HepG2 (cell line): Measurements from ENCODE around the gene NEK11. TPM values are rescaled to one million over a fixed set of nuclear protein-coding genes. Genes with fewer than 3 reads are reported as not detected.

Experiments used
- ATAC-seq: fragments of 200-7000 bp; cut with Tn5 transposase; 3 replicates; pipeline ENCODE4 v1.9.1; 2020; ENCODE audit warnings: mild to moderate bottlenecking, moderate library complexity
- BruUV-seq: library from RNA; stranded (reverse); fragments of 400-500 nt; replicated peaks from 2 replicates; lab custom pipeline; 2021; lab: Mats Ljungman, UMichigan
- CTCF ChIA-PET: fragments of 300-600 bp; formaldehyde crosslinking; extraction: SDS; loops from one replicate; lab custom pipeline; 2021; ENCODE audit warnings: low total read pairs, inconsistent platforms, low intra/inter-chr PET ratio; lab: Yijun Ruan, JAX
- POLR2A ChIA-PET: fragments of 350-600 bp; sonication (Branson Sonifier 250); formaldehyde crosslinking; loops from one replicate; lab custom pipeline; 2020; ENCODE audit warnings: antibody characterized with exemption, inconsistent platforms; lab: Yijun Ruan, JAX
- DNase-seq: peaks from one replicate; pipeline ENCODE4 v3.0.0-alpha.2; 2015; ENCODE audit warnings: low spot score
- FAIRE-seq: peaks from 3 replicates; lab custom pipeline; 2011; peaks lifted over from hg19 to GRCh38; lab: Jason Lieb, UNC
- H2AFZ ChIP-seq: one replicate; pipeline ENCODE4 v1.6.1; 2011; ENCODE audit warnings: low read length, inconsistent platforms
- H3K27ac ChIP-seq: fragments of 300-600 bp; 3 replicates; pipeline ENCODE4 v1.8.0; 2011; ENCODE audit warnings: mixed run types, mild to moderate bottlenecking, mixed read lengths, low read length, inconsistent platforms; ENCODE audit not compliant: insufficient read depth; ENCODE audit errors: extremely low read length
- H3K27me3 ChIP-seq, 2 experiments: fragments of 200-600 bp in 1 of 2; 2 replicates in 1 of 2; 3 replicates in 1 of 2; pipeline versions ENCODE4 v1.6.0 to v1.8.0; 2011; ENCODE audit warnings: low read length in 2 of 2, mild to moderate bottlenecking in 2 of 2, moderate library complexity in 2 of 2, inconsistent platforms in 1 of 2; ENCODE audit not compliant: insufficient read depth in 2 of 2, control insufficient read depth in 1 of 2
- H3K36me3 ChIP-seq, 2 experiments: fragments of 200-600 bp in 1 of 2; replicated peaks in 1 of 2; 2 replicates in 1 of 2; 3 replicates in 1 of 2; pipeline versions ENCODE4 v1.5.1 to v1.8.0; 2011; ENCODE audit warnings: low read length in 2 of 2, inconsistent platforms in 1 of 2; ENCODE audit not compliant: insufficient read depth in 2 of 2, control insufficient read depth in 1 of 2
- H3K4me1 ChIP-seq: 2 replicates; pipeline ENCODE4 v1.5.1; 2012; ENCODE audit warnings: low read length, inconsistent platforms; ENCODE audit not compliant: insufficient read depth
- H3K4me2 ChIP-seq: 2 replicates; pipeline ENCODE4 v1.6.0; 2011; ENCODE audit warnings: low read depth, low read length, inconsistent platforms
- H3K4me3 ChIP-seq, 3 experiments: fragments of 200-600 bp in 1 of 3; sonication (generic), shearing (Covaris generic) in 1 of 3; replicated peaks in 1 of 3; 2 replicates each; pipeline ENCODE4 v1.5.1; 2011 to 2016; ENCODE audit warnings: low read length in 3 of 3, inconsistent platforms in 2 of 3, low read depth in 2 of 3, mild to moderate bottlenecking in 2 of 3, control low read depth in 1 of 3, mixed read lengths in 1 of 3; ENCODE audit not compliant: insufficient read depth in 1 of 3
- H3K79me2 ChIP-seq: one replicate; pipeline ENCODE4 v1.6.1; 2011; ENCODE audit warnings: low read length, inconsistent platforms; ENCODE audit not compliant: insufficient read depth
- H3K9ac ChIP-seq: 2 replicates; pipeline ENCODE4 v1.6.0; 2011; ENCODE audit warnings: mild to moderate bottlenecking, low read depth, low read length, inconsistent platforms; ENCODE audit not compliant: insufficient read depth
- H3K9me3 ChIP-seq: 2 replicates; pipeline ENCODE4 v1.5.1; 2012; ENCODE audit warnings: mild to moderate bottlenecking, low read length
- H4K20me1 ChIP-seq: 2 replicates; pipeline ENCODE4 v1.6.0; 2011; ENCODE audit warnings: inconsistent platforms, mild to moderate bottlenecking, low read length, moderate library complexity; ENCODE audit not compliant: insufficient read depth
- ATF7 ChIP-seq, 2 experiments: fragments of 450-650 bp in 1 of 2; sonication (generic) in 1 of 2; formaldehyde crosslinking in 1 of 2; IDR thresholded peaks; 2 replicates each; pipeline versions ENCODE4 v1.4.0 to v1.6.1; 2016 to 2020; ENCODE audit warnings: antibody characterized with exemption in 1 of 2, mild to moderate bottlenecking in 1 of 2, missing genetic modification reagents in 1 of 2
- CEBPB ChIP-seq: IDR thresholded peaks from 2 replicates; pipeline ENCODE4 v1.6.1; 2011; ENCODE audit warnings: low read depth, low read length, improper control_type of control experiment, borderline replicate concordance
- ELF3 ChIP-seq: IDR thresholded peaks from 2 replicates; pipeline ENCODE4 v1.6.1; 2016; ENCODE audit warnings: missing genetic modification reagents, missing compliant biosample characterization
- HMG20A ChIP-seq: IDR thresholded peaks from 2 replicates; pipeline ENCODE4 v1.6.1; 2016; ENCODE audit warnings: borderline replicate concordance
- NR2F6 ChIP-seq, 2 experiments: IDR thresholded peaks; 2 replicates each; pipeline ENCODE4 v1.6.1; 2016; ENCODE audit warnings: antibody characterized with exemption in 1 of 2, mild to moderate bottlenecking in 1 of 2
- NR3C1 ChIP-seq: sonication (generic); formaldehyde crosslinking; IDR thresholded peaks from 2 replicates; pipeline ENCODE4 v1.4.0; 2020; ENCODE audit warnings: missing genetic modification reagents
- SNAPC2 ChIP-seq: sonication (generic); formaldehyde crosslinking; IDR thresholded peaks from 2 replicates; pipeline ENCODE4 v1.8.1; 2022; ENCODE audit warnings: mild to moderate bottlenecking, missing genetic modification reagents
- SYNCRIP ChIP-seq: fragments of 200-400 bp; formaldehyde crosslinking; IDR thresholded peaks from 2 replicates; pipeline ENCODE4 v1.6.1; 2018; ENCODE audit warnings: mild to moderate bottlenecking, low read depth, low read length; ENCODE audit not compliant: insufficient read depth
- WIZ ChIP-seq: sonication (generic); formaldehyde crosslinking; IDR thresholded peaks from 2 replicates; pipeline ENCODE4 v1.5.1; 2020; ENCODE audit warnings: mild to moderate bottlenecking, missing genetic modification reagents
- YEATS2 ChIP-seq: sonication (generic); formaldehyde crosslinking; IDR thresholded peaks from 2 replicates; pipeline ENCODE4 v1.4.0; 2020; ENCODE audit warnings: missing genetic modification reagents, borderline replicate concordance
- YY1 ChIP-seq: IDR thresholded peaks from 2 replicates; pipeline ENCODE4 v1.6.1; 2011; ENCODE audit warnings: low read length, low read depth, moderate library complexity, mild to moderate bottlenecking; ENCODE audit not compliant: insufficient read depth, insufficient replicate concordance
- WGBS: methylation state at CpG from one replicate; pipeline ENCODE4 v1.1.6; 2017; ENCODE audit warnings: low lambda C conversion rate; 5-methylcytosine and 5-hydroxymethylcytosine counted together
- in situ Hi-C: cut with HindIII; loops from 2 replicates; pipeline ENCODE4 v1.10.0; 2017; ENCODE audit warnings: low pct_unique_long_range_greater_than_20kb; ENCODE audit not compliant: extremely low pct_ligation_motif_present
- intact Hi-C: fragments of 100-400 bp; cut with micrococcal nuclease; formaldehyde crosslinking; loops from one replicate; pipeline ENCODE4 v1.10.0; 2022; ENCODE audit not compliant: unreplicated experiment
- polyA plus RNA-seq, 8 experiments: library from polyadenylated mRNA; depleted of rRNA in 3 of 8; stranded (reverse) in 7 of 8; unstranded in 1 of 8; fragments of >200 nt; fragmentation: Illumina TruSeq in 4 of 8; extraction: Trizol in 4 of 8; gene quantifications; 2 replicates each; pipeline versions ENCODE4 v1.2.1 to v1.2.3, GENCODE V29; 2011 to 2016; ENCODE audit warnings: low read depth in 4 of 8, missing spikeins in 1 of 8, mixed read lengths in 1 of 8; ENCODE audit not compliant: insufficient read depth in 1 of 8
- total RNA-seq, 5 experiments: library from RNA; depleted of rRNA; stranded (reverse); fragments of >200 nt; fragmentation: Illumina TruSeq; extraction: Trizol; gene quantifications; 2 replicates each; pipeline ENCODE4 v1.2.3, GENCODE V29; 2016; ENCODE audit warnings: low read depth in 1 of 5

NEK11 gene
- total and polyA plus RNA-seq, 2 of the 13 experiments (the other 11 are each of a cell fraction or from before 2014, with no cell fraction given): 0.95 to 2.2 TPM

DNA sequence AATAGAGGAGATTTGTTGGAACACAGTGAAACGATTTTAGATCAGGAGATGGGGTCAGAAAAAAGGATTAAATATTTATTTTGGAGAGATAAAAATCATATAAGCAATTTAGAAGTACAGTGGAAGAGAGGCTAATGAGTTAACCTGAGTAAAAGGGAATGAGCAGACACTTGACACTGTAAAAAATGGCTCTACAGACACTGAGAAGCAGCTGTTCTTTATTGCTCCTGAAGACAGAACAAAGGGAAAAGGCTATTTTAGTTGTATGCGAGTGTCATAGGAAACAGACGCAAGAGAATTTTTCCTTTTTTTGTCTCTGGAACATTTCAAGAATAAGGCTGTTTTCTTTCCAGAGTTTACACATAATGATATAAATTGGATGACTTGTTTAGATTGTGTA is 34.3 kb upstream of the NEK11 start:
- in situ Hi-C loops: no loop called here
- Histone ChIP-seq H4K20me1 (no peaks in the 10 kb centered on the region), H2AFZ (no peak overlapping the region), H3K4me3 (no peak overlapping the region), H3K9me3 (no peaks in the 10 kb centered on the region), H3K27me3 (no peaks in the 10 kb centered on the region), H3K4me2 (no peak overlapping the region), H3K9ac (no peak overlapping the region), H3K4me1 (no peaks in the 10 kb centered on the region), H3K36me3 (peaks cover 0 to 3% of the 10 kb centered on the region in 2 experiments; a peak in 2 of 5 replicates), H3K79me2 (no peaks in the 10 kb centered on the region), H3K27ac (no peak overlapping the region)
- WGBS: 91% methylated on average over 3 of the region's 3 CpGs
- DNase-seq: no peak
- no TSS peak for BruUV-seq
- intact Hi-C loops: no loop called here
- ChIA-PET POLR2A (no interaction called here), CTCF (no interaction called here)
- no peak for ATAC-seq
- no peak for TF ChIP-seq ELF3
- TF ChIP-seq YY1: no peak
- no peak for TF ChIP-seq SYNCRIP
- no peak for TF ChIP-seq HMG20A
- no peak for TF ChIP-seq NR3C1
- TF ChIP-seq NR2F6 (IDR thresholded peaks at IDR 0.05): no peak
- TF ChIP-seq NR2F6 (CRISPR knock-in tag; IDR thresholded peaks at IDR 0.05): no peak
- no peak for TF ChIP-seq YEATS2 (CRISPR knock-in tag)
- no peak for FAIRE-seq

DNA sequence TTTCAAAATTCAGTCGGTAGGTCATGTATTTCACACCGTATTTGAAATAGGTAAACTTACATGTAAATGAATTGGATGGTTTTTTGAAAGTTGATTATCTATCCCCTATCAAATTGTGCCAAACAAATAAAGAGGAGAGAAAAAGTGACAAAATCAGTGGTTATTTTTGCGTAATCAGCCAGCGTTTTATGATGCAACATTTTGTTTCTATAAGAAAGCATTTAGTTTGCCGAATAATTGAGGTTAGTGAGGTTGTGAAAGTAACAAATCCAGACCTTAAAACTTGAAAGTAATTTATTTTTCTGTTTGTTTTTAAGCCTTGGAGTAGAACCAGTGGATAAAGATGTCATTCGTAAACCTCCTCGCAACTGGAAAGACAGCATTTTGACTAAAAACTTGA is 29.4 kb upstream of the NEK11 start:
- WGBS: 92% methylated on average over 7 of the region's 7 CpGs
- Histone ChIP-seq H3K27me3 (no peaks in the 10 kb centered on the region), H3K4me2 (no peak overlapping the region), H3K4me3 (no peak overlapping the region), H2AFZ (no peak overlapping the region), H4K20me1 (no peaks in the 10 kb centered on the region), H3K4me1 (no peaks in the 10 kb centered on the region), H3K79me2 (no peaks in the 10 kb centered on the region), H3K27ac (no peak overlapping the region), H3K9ac (no peak overlapping the region), H3K36me3 (peaks cover 3 to 18% of the 10 kb centered on the region in 2 experiments; a peak in 3 of 5 replicates), H3K9me3 (no peaks in the 10 kb centered on the region)
- no peak for ATAC-seq
- in situ Hi-C loops (no loop called here), intact Hi-C loops (no loop called here)
- no peak for DNase-seq
- ChIA-PET POLR2A (no interaction called here), CTCF (no interaction called here)
- TF ChIP-seq ATF7 (IDR thresholded peaks at IDR 0.05): peak; percentile 14; the same call in 1 of the 2 replicates
- TF ChIP-seq ATF7 (CRISPR knock-in tag; IDR thresholded peaks at IDR 0.05): no peak
- no peak for TF ChIP-seq SNAPC2 (CRISPR knock-in tag)
- TF ChIP-seq CEBPB: peak; percentile 62; the same call in 1 of the 2 replicates
- no peak for TF ChIP-seq WIZ
- no TSS peak for BruUV-seq
- no peak for FAIRE-seq
